Right lobe of liver (tissue), 6 donors: ENCODE results near the gene MEG3. TPM values are rescaled to one million over a fixed set of nuclear protein-coding genes. Genes with fewer than 3 reads are reported as not detected.

Experiments
- ATAC-seq, 4 donors: fragments of 200-7000 bp; cut with Tn5 transposase; one replicate each; pipeline ENCODE4 v1.9.1; 2020; ENCODE audit warnings: mild to moderate bottlenecking in 4 of 4, moderate library complexity in 4 of 4
- DNase-seq, 3 donors: peaks; one replicate each; pipeline ENCODE4 v3.0.0-alpha.2; 2020
- H3K27ac ChIP-seq, 3 donors: fragments of 200-600 bp; one replicate each; pipeline ENCODE4 v1.8.0; 2022
- H3K27me3 ChIP-seq, 2 donors: fragments of 200-600 bp; one replicate each; pipeline ENCODE4 v1.8.0; 2022
- H3K36me3 ChIP-seq, 4 donors: fragments of 200-600 bp; sonication (generic) in 1 of 4; one replicate each; pipeline versions ENCODE4 v1.5.1 to v1.8.0; 2017 to 2022; ENCODE audit warnings: control low read depth in 1 of 4
- H3K4me1 ChIP-seq, 4 donors: fragments of 200-600 bp; sonication (generic) in 1 of 4; one replicate each; pipeline versions ENCODE4 v1.5.1 to v1.8.0; 2017 to 2022; ENCODE audit warnings: control low read depth in 1 of 4
- H3K4me3 ChIP-seq, 3 donors: fragments of 200-600 bp; one replicate each; pipeline ENCODE4 v1.8.0; 2022
- H3K9me3 ChIP-seq, 4 donors: fragments of 200-600 bp; sonication (generic) in 1 of 4; one replicate each; pipeline versions ENCODE4 v1.5.1 to v1.8.0; 2017 to 2022; ENCODE audit warnings: control low read depth in 1 of 4
- POLR2A ChIP-seq: fragments of 450-650 bp; IDR thresholded peaks from one replicate; pipeline ENCODE4 v1.6.1; 2017; ENCODE audit warnings: antibody characterized with exemption, mild to moderate bottlenecking
- WGBS: methylation state at CpG from one replicate; pipeline ENCODE4 v1.1.6; 2018; ENCODE audit warnings: low coverage, low lambda C conversion rate; ENCODE audit not compliant: insufficient coverage; ENCODE audit errors: missing lambda C conversion rate; 5-methylcytosine and 5-hydroxymethylcytosine counted together
- intact Hi-C, 2 donors: fragments of 100-400 bp; cut with DNase I; formaldehyde crosslinking; loops; one replicate each; pipeline versions ENCODE4 v1.11.2 to v1.14.1; 2022
- total RNA-seq, 6 experiments: library from RNA; depleted of rRNA in 2 of 6; stranded (reverse); fragments of >200 nt in 2 of 6; fragmentation: NEBNext Ultra II Directional in 3 of 6; extraction: Animal tissue kit (Norgen Biotek cat#: 25700) in 3 of 6; gene quantifications; one replicate each; pipeline versions ENCODE4 v1.1.0 to v1.2.4, GENCODE V29; 2016 to 2023
- TF ChIP-seq, protein P1 (sequence below), 4 donors: fragments of 200-600 bp in 3 of 4; fragments of 450-650 bp in 1 of 4; IDR thresholded peaks; one replicate each; pipeline versions ENCODE4 v1.5.1 to v1.8.0; 2016 to 2022; ENCODE audit warnings: antibody characterized with exemption in 4 of 4, mild to moderate bottlenecking in 2 of 4
- donor health status: DM: no; HTN: yes; CAD: no.
- donor health status: DM: no; HTN: no; CAD: no.
- donor health status: DM: no; HTN: no; CAD: no.
- donor health status: DM: no; HTN: yes; CAD: no.
- donor health status: DM: no; HTN: yes; CAD: no.

Gene MEG3
- total RNA-seq, 6 experiments from 2014 or later: 5.7 to 43.7 (median 23.9) TPM

DNA sequence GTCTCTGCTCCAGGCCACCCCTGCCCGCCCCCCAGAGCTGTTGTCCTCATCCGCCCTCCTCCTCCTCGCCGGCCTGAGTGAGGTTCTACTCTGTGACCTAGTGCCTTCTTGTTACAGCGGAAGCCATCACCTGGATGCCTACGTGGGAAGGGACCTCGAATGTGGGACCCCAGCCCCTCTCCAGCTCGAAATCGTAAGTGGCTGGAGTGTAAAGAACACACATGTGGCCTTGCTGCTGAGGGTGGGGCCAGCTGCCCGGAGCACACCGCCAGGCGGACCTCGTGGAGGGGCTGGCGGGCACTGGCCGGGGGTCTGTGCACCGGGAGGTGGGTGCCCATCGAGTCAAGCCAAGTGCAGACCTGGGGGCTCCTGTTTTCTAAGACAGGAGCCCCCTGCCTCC lies 19.4 kb downstream of the MEG3 start:
- no peaks in the 10 kb centered on the region for H3K36me3 ChIP-seq
- no peaks in the 10 kb centered on the region for H3K4me1 ChIP-seq
- intact Hi-C loops: no loop called here
- DNase-seq (no peak), ATAC-seq (no peak)
- no peak overlapping the region for H3K27ac ChIP-seq
- H3K27me3 ChIP-seq: no peaks in the 10 kb centered on the region
- no peaks in the 10 kb centered on the region for H3K9me3 ChIP-seq
- WGBS: 48% methylated on average over 3 of the region's 17 CpGs
- no peak overlapping the region for H3K4me3 ChIP-seq
- TF ChIP-seq, protein P1, sequence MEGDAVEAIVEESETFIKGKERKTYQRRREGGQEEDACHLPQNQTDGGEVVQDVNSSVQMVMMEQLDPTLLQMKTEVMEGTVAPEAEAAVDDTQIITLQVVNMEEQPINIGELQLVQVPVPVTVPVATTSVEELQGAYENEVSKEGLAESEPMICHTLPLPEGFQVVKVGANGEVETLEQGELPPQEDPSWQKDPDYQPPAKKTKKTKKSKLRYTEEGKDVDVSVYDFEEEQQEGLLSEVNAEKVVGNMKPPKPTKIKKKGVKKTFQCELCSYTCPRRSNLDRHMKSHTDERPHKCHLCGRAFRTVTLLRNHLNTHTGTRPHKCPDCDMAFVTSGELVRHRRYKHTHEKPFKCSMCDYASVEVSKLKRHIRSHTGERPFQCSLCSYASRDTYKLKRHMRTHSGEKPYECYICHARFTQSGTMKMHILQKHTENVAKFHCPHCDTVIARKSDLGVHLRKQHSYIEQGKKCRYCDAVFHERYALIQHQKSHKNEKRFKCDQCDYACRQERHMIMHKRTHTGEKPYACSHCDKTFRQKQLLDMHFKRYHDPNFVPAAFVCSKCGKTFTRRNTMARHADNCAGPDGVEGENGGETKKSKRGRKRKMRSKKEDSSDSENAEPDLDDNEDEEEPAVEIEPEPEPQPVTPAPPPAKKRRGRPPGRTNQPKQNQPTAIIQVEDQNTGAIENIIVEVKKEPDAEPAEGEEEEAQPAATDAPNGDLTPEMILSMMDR (IDR thresholded peaks at IDR 0.05): no peak
- no peak for TF ChIP-seq POLR2A

DNA sequence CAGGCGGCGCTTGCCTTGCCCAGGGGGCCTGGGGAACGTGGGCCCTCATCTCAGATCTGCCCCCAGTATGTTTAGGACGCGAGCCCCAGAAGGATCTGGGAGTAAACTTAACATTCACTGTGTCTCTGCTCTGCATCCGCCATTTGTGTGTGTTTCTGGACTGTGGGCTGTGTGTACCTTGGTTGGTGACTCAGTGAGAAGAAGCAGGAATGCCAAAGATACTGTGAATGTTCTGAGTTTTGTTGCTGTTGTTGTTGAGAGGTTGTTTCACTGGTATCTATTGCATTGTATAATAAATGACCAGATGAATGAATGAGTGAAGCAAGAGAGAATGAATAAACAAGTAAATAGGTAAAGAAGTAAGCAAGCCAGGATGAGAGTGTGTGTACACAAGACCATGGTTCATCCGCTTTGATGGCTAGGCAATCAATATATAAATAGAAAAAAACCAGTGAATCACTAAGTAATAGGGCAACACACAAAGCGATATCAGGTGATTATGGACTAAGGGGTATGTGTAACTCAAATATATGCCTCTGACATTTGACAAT lies 20.5 kb downstream of the MEG3 start:
- Histone ChIP-seq H3K36me3 (no peaks in the 10 kb centered on the region), H3K27me3 (no peaks in the 10 kb centered on the region), H3K27ac (no peak overlapping the region), H3K4me3 (no peak overlapping the region), H3K4me1 (no peaks in the 10 kb centered on the region), H3K9me3 (no peaks in the 10 kb centered on the region)
- DNase-seq (no peak), ATAC-seq (no peak)
- intact Hi-C loops: no loop called here
- WGBS: 58% methylated on average over 8 of the region's 8 CpGs
- TF ChIP-seq, protein P1 (IDR thresholded peaks at IDR 0.05): no peak
- no peak for TF ChIP-seq POLR2A

DNA sequence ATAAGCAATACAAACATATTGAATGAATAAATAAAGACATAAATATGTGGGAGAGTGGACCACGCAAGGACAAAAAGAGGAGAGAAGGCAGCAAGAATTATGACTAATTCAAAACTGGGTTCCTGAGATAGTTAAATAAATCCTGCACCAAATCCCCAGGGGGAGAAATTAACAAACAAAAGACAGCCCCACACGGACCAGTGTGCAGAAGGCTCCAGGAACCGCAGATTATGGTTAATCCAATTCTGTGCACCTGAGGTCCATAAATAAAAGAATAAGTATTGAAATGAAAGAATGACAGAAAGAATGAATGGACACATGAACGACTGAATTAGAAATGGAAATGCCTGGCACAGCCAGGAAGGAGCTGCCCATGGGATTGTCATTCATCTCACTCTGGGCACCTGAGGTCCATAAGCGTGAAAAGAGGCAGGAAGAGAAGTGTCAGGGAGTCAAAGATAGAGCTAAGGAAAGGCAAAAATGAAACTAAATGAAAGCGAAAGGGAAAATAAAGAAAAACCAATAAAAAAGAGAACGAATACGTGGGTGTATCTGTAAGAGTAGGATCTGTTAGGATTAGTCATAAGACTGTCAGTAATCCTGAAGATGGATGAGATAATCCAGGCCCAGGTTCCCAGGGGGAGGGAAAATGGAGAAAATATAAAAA lies 23.3 kb downstream of the MEG3 start:
- ATAC-seq (peak in 1 of 4 donors; percentile 55), DNase-seq (no peak)
- intact Hi-C loops: no loop called here
- Histone ChIP-seq H3K4me1 (no peaks in the 10 kb centered on the region), H3K9me3 (no peaks in the 10 kb centered on the region), H3K36me3 (no peaks in the 10 kb centered on the region), H3K27me3 (no peaks in the 10 kb centered on the region), H3K27ac (no peak overlapping the region), H3K4me3 (no peak overlapping the region)
- 28% methylated on average over 8 of the region's 8 CpGs for WGBS
- TF ChIP-seq POLR2A: no peak
- TF ChIP-seq, protein P1 (IDR thresholded peaks at IDR 0.05): no peak

DNA sequence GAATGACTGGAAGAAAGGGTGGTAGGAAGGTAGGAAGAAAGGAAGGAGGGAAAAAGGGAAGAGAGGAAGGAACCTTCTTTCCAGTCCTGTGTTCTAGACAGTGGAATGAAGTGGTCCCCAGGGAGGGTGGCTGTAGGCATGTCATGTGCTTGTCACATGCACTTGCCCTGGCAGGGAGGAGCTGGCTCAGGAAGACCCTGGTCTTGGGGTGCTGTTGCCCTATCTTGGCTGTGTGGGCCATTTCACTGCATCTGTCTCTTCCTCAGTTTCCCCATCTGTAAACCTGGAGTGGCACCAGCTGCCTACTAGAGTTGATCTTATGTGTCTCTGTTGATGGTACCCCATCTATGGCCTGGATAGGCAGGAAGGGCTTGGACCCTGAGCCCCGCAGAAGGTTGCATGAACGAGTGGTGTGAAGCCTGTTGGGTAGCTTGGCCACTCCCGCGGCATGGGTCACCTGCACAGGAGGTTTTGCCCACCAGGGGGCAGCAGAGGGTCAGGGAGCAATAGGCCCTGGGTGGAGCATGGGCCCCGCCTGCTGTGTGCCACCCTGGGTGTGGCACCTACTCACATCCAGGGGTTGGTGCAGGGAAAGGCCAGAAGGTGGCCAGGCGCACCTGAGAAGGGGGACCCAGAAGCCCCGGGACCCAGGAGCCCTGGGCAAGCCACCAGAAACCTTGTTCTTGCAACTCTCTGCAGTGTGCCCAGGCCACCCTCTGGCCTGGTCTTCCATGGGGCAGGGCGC lies 25.1 kb downstream of the MEG3 start:
- peak; percentile 81 to 85 (median 82) for DNase-seq
- Histone ChIP-seq H3K4me1 (no peaks in the 10 kb centered on the region), H3K27me3 (no peaks in the 10 kb centered on the region), H3K4me3 (no peak overlapping the region), H3K9me3 (no peaks in the 10 kb centered on the region), H3K27ac (no peak overlapping the region), H3K36me3 (no peaks in the 10 kb centered on the region)
- 28% methylated on average over 3 of the region's 8 CpGs for WGBS
- intact Hi-C loops: loop anchor here (5.0 to 10.0 kb wide), 4 partner anchors 374 to 776 kb away; no protein-coding TSS in a partner anchor
- peak; percentile 95 to 97 (median 96) for ATAC-seq
- TF ChIP-seq, protein P1 (IDR thresholded peaks at IDR 0.05): peak; percentile 86 to 96 (median 92)
- TF ChIP-seq POLR2A: no peak
